ENCODE results near the gene CSRP1. TPM values are rescaled to one million over a fixed set of nuclear protein-coding genes. Genes with fewer than 3 reads are reported as not detected.

Gene CSRP1
- polyA plus RNA-seq, 4 donors: 62.1 to 181 (median 112) TPM

DNA sequence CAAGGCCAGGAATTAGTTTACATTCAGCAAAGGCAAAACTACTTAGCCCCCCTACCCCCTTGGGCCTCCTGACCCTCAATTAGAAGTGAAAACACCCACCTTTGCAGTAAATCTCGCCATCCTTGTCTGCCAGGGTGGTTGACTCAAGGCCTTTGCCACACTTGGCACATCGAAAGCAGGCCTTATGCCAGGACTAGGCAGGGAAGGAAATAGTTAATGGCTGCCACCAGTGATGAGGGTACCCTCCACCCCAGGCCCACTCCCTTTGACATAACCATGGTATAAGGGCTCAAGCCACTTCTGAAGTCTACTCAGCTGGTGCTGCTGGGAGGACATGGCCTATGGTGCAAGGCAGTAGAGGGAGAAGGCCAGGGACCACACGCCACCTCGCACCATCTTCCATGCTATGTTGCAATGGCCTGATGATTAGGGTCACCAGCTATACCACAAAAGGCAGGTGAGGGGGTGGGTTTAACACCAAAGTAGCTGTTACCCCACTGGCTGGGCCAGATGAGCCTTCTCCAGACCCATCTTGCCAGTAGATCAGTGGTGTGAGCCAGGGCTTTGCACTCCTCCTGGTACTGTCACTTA lies 21.6 kb downstream of the CSRP1 start:
- Histone ChIP-seq H3K4me1 (ENCODE audit: control insufficient read depth in 3 of 3, insufficient read depth in 2 of 3, low read depth in 1 of 3, low read length in 2 of 3) (peaks cover 0 to 24% (median 0%) of the 10 kb centered on the region in 3 donors), H3K36me3 (ENCODE audit: control insufficient read depth in 3 of 3, insufficient read depth in 2 of 3, low read depth in 1 of 3, low read length in 3 of 3) (peaks cover 0 to 65% (median 9%) of the 10 kb centered on the region in 3 donors), H3K9me3 (ENCODE audit: control insufficient read depth in 2 of 2, insufficient read depth in 1 of 2, low read depth in 1 of 2, low read length in 1 of 2) (no peaks in the 10 kb centered on the region), H3K4me3 (ENCODE audit: low read depth in 1 of 3, low read length in 3 of 3) (no peak overlapping the region), H3K27ac (ENCODE audit: low read depth in 1 of 3, low read length in 2 of 3) (no peak overlapping the region), H3K27me3 (ENCODE audit: control insufficient read depth in 3 of 3, insufficient read depth in 3 of 3, low read length in 3 of 3) (peaks cover 0 to 15% (median 0%) of the 10 kb centered on the region in 3 donors)
- DNase-seq: no peak
- no peak for FAIRE-seq
- WGBS, 3 donors: 94 to 99% (median 96%) methylated on average over 4 of the region's 4 CpGs

DNA sequence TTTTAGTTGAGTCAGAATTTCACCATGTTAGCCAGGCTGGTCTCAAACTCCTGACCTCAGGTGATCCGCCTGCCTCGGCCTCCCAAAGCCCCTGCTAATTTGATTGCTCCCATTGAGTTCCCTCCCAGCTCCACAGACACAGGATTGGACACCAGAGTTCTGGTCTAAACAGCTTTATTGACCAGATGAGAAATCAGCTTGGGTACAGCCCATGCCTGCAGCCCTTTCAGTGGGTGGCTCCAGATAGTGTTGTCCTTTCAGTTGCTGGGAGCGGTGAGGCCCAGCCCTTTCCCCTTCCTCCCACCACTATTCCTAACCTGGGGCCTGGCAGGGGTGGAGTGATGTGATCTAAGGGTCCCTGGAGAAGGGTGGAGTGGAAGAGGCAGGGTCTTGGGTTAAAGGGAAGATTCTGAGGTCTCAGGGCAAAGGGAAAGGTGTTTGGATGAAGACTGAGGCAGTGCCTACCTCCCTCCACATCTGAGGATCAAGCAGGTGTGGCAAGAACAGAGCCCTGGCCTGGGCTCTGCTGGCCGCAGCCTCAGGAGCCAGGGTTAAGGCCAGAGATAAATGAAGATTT lies 23.5 kb downstream of the CSRP1 start:
- DNase-seq (no peak), FAIRE-seq (no peak)
- peaks cover 0 to 28% (median 2%) of the 10 kb centered on the region in 3 donors for H3K4me1 ChIP-seq (ENCODE audit: control insufficient read depth in 3 of 3, insufficient read depth in 2 of 3, low read depth in 1 of 3, low read length in 2 of 3)
- peaks cover 0 to 46% (median 7%) of the 10 kb centered on the region in 3 donors for H3K36me3 ChIP-seq (ENCODE audit: control insufficient read depth in 3 of 3, insufficient read depth in 2 of 3, low read depth in 1 of 3, low read length in 3 of 3)
- no peaks in the 10 kb centered on the region for H3K9me3 ChIP-seq (ENCODE audit: control insufficient read depth in 2 of 2, insufficient read depth in 1 of 2, low read depth in 1 of 2, low read length in 1 of 2)
- H3K4me3 ChIP-seq (ENCODE audit: low read depth in 1 of 3, low read length in 3 of 3): no peak overlapping the region
- 92 to 98% (median 96%) methylated on average over 4 of the region's 4 CpGs for WGBS, 3 donors
- H3K27me3 ChIP-seq (ENCODE audit: control insufficient read depth in 3 of 3, insufficient read depth in 3 of 3, low read length in 3 of 3): peaks cover 0 to 15% (median 0%) of the 10 kb centered on the region in 3 donors
- H3K27ac ChIP-seq (ENCODE audit: low read depth in 1 of 3, low read length in 2 of 3): no peak overlapping the region

DNA sequence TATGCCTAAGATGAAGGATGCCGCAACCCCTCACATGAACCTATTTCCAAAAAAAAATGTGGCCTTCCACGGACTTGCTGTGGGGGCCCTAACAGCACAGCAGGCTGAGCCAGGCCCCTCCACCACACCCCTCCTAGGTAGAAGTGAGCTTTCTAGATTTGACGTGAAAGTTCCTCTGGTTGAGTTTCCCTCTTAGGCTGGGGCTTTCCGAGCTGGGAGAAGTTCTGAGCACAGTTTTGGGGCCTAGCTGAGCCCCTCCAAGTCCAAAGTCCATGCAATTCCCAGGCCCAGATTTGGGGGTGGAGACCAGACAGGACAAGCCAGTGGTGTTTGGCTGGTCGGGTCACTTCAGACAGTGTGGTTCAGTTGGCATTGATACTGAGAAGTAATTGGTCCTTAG lies 24.2 kb downstream of the CSRP1 start:
- no peak for FAIRE-seq
- Histone ChIP-seq H3K9me3 (ENCODE audit: control insufficient read depth in 2 of 2, insufficient read depth in 1 of 2, low read depth in 1 of 2, low read length in 1 of 2) (no peaks in the 10 kb centered on the region), H3K27me3 (ENCODE audit: control insufficient read depth in 3 of 3, insufficient read depth in 3 of 3, low read length in 3 of 3) (peaks cover 0 to 15% (median 0%) of the 10 kb centered on the region in 3 donors), H3K36me3 (ENCODE audit: control insufficient read depth in 3 of 3, insufficient read depth in 2 of 3, low read depth in 1 of 3, low read length in 3 of 3) (peaks cover 0 to 45% (median 7%) of the 10 kb centered on the region in 3 donors), H3K27ac (ENCODE audit: low read depth in 1 of 3, low read length in 2 of 3) (no peak overlapping the region), H3K4me3 (ENCODE audit: low read depth in 1 of 3, low read length in 3 of 3) (no peak overlapping the region), H3K4me1 (ENCODE audit: control insufficient read depth in 3 of 3, insufficient read depth in 2 of 3, low read depth in 1 of 3, low read length in 2 of 3) (peaks cover 0 to 28% (median 2%) of the 10 kb centered on the region in 3 donors)
- DNase-seq: peak in 1 of 2 donors; percentile 21
- 62 to 64% (median 63%) methylated on average over 5 of the region's 5 CpGs for WGBS, 3 donors

DNA sequence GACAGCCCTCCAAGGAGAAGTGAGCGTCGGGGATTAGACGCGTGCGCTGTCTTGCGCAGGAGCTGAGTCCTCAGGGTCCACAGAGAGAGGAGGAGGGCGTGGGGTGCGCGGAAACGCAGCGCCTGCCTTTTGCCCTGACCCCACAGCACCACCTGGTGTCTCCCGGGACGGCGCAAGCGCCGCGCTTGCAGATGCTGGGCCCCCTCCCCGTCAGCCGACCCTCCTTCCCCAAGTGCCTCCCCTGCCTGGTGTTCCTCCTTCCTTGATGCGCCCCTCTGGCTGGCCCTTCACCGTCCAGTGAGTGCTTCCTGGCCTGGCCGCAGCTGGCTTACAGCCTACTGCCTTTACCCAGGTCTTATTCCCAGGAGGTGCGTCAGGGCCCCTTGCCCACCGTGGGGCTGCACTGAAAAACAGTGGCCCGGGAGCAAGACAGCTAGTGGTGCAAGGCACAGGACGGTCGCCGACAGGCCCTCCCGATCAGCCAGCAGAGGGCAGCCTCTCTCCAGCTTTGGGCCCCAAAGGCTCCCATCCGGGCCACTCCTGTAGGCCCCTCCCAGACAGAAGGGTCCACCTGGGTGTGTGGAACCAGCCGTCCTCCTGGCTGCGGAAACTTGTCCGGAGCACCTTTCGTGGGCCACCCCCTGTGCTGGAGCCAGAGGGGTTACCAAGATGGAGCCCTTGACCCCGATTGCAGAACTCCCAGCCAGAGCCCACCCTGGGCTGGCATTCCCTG lies 25.0 kb downstream of the CSRP1 start:
- Histone ChIP-seq H3K9me3 (ENCODE audit: control insufficient read depth in 2 of 2, insufficient read depth in 1 of 2, low read depth in 1 of 2, low read length in 1 of 2) (no peaks in the 10 kb centered on the region), H3K36me3 (ENCODE audit: control insufficient read depth in 3 of 3, insufficient read depth in 2 of 3, low read depth in 1 of 3, low read length in 3 of 3) (peaks cover 0 to 39% (median 7%) of the 10 kb centered on the region in 3 donors), H3K27ac (ENCODE audit: low read depth in 1 of 3, low read length in 2 of 3) (peak overlapping the region in 1 of 3 donors; percentile 9), H3K4me1 (ENCODE audit: control insufficient read depth in 3 of 3, insufficient read depth in 2 of 3, low read depth in 1 of 3, low read length in 2 of 3) (peaks cover 0 to 28% (median 2%) of the 10 kb centered on the region in 3 donors), H3K27me3 (ENCODE audit: control insufficient read depth in 3 of 3, insufficient read depth in 3 of 3, low read length in 3 of 3) (peaks cover 0 to 15% (median 0%) of the 10 kb centered on the region in 3 donors), H3K4me3 (ENCODE audit: low read depth in 1 of 3, low read length in 3 of 3) (peak overlapping the region in 2 of 3 donors; percentile 10 to 25)
- FAIRE-seq (no peak), DNase-seq (peak; percentile 76 to 91)
- WGBS, 3 donors: 3 to 7% (median 4%) methylated on average over 27 to 35 of the region's 35 CpGs

DNA sequence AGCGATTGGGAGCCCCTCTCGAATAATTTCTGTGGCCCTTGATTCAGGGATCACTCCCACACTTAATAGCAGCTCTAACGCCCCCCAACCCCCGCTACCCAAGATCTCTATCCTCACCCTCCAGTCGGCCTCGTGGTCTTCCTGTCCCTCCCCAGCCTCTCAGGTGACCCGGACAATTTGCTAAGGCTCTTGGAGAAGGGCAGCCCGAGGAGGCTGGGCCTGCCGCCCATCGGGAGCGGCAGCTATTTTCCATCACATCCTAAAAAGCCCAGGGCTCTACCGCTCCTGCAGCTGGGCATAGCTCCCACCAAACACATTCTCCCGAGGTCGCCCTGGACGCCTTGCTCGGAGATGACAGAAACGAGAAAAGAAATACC lies 25.9 kb downstream of the CSRP1 start:
- FAIRE-seq (no peak), DNase-seq (no peak)

DNA sequence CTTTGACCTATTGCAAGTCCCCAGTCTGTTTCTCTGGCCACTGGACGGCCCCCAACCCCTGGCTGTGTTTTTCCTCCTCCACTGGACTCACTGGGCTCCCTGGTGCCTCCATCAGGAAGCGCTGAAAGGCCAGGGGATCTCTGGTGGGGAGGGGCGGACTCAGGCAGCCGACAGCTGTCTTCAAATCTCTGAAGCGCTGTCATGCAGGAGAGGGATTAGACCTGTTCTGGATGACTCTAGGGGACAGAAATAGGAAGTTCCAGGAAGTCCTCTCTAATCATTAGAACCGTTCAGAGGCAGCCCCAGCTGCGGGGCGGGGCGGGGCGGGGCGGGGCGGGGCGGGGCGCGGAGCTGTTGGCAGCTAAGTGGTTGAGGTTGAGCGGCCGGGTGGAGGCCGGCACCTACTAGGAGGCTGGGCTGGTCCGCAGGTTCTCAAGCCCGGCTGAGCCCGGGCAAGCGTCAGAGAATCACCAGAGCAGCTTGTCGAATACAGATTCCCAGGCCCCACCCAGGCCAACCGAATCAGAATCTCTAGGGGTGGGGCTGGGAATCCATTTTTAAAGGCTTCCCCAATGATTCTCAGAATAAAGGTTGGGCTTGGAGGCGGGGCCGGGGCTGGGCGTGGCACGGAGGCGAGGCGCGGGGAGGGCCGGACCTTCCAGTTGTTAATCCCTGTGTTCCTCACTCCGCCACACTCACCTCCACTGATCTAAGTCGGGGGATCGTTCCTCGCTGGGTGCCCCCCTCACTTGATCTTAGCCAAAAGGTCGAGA lies 26.5 kb downstream of the CSRP1 start:
- no peak for FAIRE-seq
- H3K9me3 ChIP-seq (ENCODE audit: control insufficient read depth in 2 of 2, insufficient read depth in 1 of 2, low read depth in 1 of 2, low read length in 1 of 2): no peaks in the 10 kb centered on the region
- peak; percentile 92 for DNase-seq
- peak overlapping the region in 2 of 3 donors; percentile 19 to 30 for H3K4me3 ChIP-seq (ENCODE audit: low read depth in 1 of 3, low read length in 3 of 3)
- H3K27me3 ChIP-seq (ENCODE audit: control insufficient read depth in 3 of 3, insufficient read depth in 3 of 3, low read length in 3 of 3): peaks cover 0 to 15% (median 0%) of the 10 kb centered on the region in 3 donors
- peaks cover 0 to 27% (median 3%) of the 10 kb centered on the region in 3 donors for H3K36me3 ChIP-seq (ENCODE audit: control insufficient read depth in 3 of 3, insufficient read depth in 2 of 3, low read depth in 1 of 3, low read length in 3 of 3)
- WGBS, 3 donors: 3 to 7% (median 4%) methylated on average over 33 to 37 of the region's 37 CpGs
- peak overlapping the region in 2 of 3 donors; percentile 56 to 69 for H3K27ac ChIP-seq (ENCODE audit: low read depth in 1 of 3, low read length in 2 of 3)
- peaks cover 0 to 42% (median 2%) of the 10 kb centered on the region in 3 donors for H3K4me1 ChIP-seq (ENCODE audit: control insufficient read depth in 3 of 3, insufficient read depth in 2 of 3, low read depth in 1 of 3, low read length in 2 of 3)

More for the DNA sequence above, 25.9 kb downstream of the CSRP1 start:
- Histone ChIP-seq H3K9me3 (ENCODE audit: control insufficient read depth in 2 of 2, insufficient read depth in 1 of 2, low read depth in 1 of 2, low read length in 1 of 2) (no peaks in the 10 kb centered on the region), H3K27ac (ENCODE audit: low read depth in 1 of 3, low read length in 2 of 3) (peak overlapping the region in 2 of 3 donors; percentile 34 to 56), H3K36me3 (ENCODE audit: control insufficient read depth in 3 of 3, insufficient read depth in 2 of 3, low read depth in 1 of 3, low read length in 3 of 3) (peaks cover 0 to 32% (median 5%) of the 10 kb centered on the region in 3 donors), H3K27me3 (ENCODE audit: control insufficient read depth in 3 of 3, insufficient read depth in 3 of 3, low read length in 3 of 3) (peaks cover 0 to 15% (median 0%) of the 10 kb centered on the region in 3 donors), H3K4me3 (ENCODE audit: low read depth in 1 of 3, low read length in 3 of 3) (peak overlapping the region in 2 of 3 donors; percentile 19 to 30), H3K4me1 (ENCODE audit: control insufficient read depth in 3 of 3, insufficient read depth in 2 of 3, low read depth in 1 of 3, low read length in 2 of 3) (peaks cover 0 to 36% (median 2%) of the 10 kb centered on the region in 3 donors)
- WGBS, 3 donors: 3 to 9% (median 5%) methylated on average over 17 of the region's 17 CpGs

DNA sequence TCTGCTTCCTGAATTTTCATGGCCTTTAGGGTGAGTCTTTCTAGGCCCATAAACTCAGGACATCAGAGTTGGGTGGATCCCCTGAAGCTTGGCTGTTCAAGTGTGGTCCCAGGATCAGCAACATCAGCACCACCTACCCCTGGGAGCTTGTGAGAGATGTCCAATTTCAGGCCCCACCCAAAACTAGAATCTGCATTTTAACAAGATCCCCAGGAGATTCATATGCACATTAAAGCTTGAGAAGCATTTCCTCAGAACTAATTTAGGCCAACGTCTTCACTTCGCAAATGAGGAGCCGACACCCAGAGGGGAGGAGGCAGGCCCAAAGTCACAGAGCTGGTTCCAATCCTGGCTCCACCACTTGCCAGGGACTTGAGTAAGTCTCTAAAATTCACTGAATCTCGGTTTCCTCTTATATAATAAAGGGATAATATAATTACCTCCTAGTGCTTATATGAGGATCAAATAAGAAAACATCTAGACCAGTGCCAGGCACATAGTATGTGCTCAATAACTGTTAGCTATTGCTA lies 27.7 kb downstream of the CSRP1 start:
- Histone ChIP-seq H3K27ac (ENCODE audit: low read depth in 1 of 3, low read length in 2 of 3) (no peak overlapping the region), H3K4me3 (ENCODE audit: low read depth in 1 of 3, low read length in 3 of 3) (no peak overlapping the region), H3K9me3 (ENCODE audit: control insufficient read depth in 2 of 2, insufficient read depth in 1 of 2, low read depth in 1 of 2, low read length in 1 of 2) (no peaks in the 10 kb centered on the region), H3K4me1 (ENCODE audit: control insufficient read depth in 3 of 3, insufficient read depth in 2 of 3, low read depth in 1 of 3, low read length in 2 of 3) (peaks cover 0 to 51% (median 2%) of the 10 kb centered on the region in 3 donors), H3K27me3 (ENCODE audit: control insufficient read depth in 3 of 3, insufficient read depth in 3 of 3, low read length in 3 of 3) (peaks cover 0 to 15% (median 0%) of the 10 kb centered on the region in 3 donors), H3K36me3 (ENCODE audit: control insufficient read depth in 3 of 3, insufficient read depth in 2 of 3, low read depth in 1 of 3, low read length in 3 of 3) (peaks cover 0 to 15% (median under 1%) of the 10 kb centered on the region in 3 donors)
- DNase-seq: no peak
- 82 to 93% (median 88%) methylated on average over 4 of the region's 4 CpGs for WGBS, 3 donors
- no peak for FAIRE-seq
